DND-41 (cell line): ENCODE data around the gene ABCA7.

Experiments used
- CTCF ChIP-seq: IDR thresholded peaks from 2 replicates; pipeline ENCODE4 v1.5.1; 2012; ENCODE audit warnings: borderline replicate concordance, low read length, moderate library complexity, mild to moderate bottlenecking; ENCODE audit not compliant: poor library complexity, severe bottlenecking; ENCODE audit errors: extremely low read depth
- EZH2 ChIP-seq: IDR thresholded peaks from 3 replicates; pipeline ENCODE4 v1.6.1; 2012; ENCODE audit warnings: borderline replicate concordance, low read depth, mild to moderate bottlenecking, moderate library complexity, low read length, inconsistent platforms; ENCODE audit not compliant: severe bottlenecking

- no peak for TF ChIP-seq CTCF
- no peak for TF ChIP-seq EZH2
These were observed 9.9 kb downstream of the ABCA7 start for GRCh38 chr19:1049800-1050199.
